GM10248 (cell line): ENCODE results near the gene ARHGAP23.

Experiments used
- CTCF ChIA-PET: fragments of 300-600 bp; sonication (Branson Sonifier 250); formaldehyde crosslinking; extraction: SDS; loops from one replicate; lab custom pipeline; 2021; ENCODE audit warnings: antibody characterized with exemption; lab: Yijun Ruan, JAX
- POLR2A ChIA-PET: fragments of 350-650 bp; sonication (Branson Sonifier 250); formaldehyde crosslinking; extraction: SDS; loops from one replicate; lab custom pipeline; 2020; ENCODE audit warnings: antibody characterized with exemption; lab: Yijun Ruan, JAX
- DNase-seq: peaks from one replicate; pipeline ENCODE4 v3.0.0; 2012; ENCODE audit errors: extremely low spot score
- TF ChIP-seq, protein P1 (sequence below): IDR thresholded peaks from 2 replicates; pipeline ENCODE4 v1.5.1; 2012; ENCODE audit warnings: mild to moderate bottlenecking, low read depth; ENCODE audit errors: extremely low read depth, missing control alignments, control extremely low read depth

ARHGAP23 gene

DNA sequence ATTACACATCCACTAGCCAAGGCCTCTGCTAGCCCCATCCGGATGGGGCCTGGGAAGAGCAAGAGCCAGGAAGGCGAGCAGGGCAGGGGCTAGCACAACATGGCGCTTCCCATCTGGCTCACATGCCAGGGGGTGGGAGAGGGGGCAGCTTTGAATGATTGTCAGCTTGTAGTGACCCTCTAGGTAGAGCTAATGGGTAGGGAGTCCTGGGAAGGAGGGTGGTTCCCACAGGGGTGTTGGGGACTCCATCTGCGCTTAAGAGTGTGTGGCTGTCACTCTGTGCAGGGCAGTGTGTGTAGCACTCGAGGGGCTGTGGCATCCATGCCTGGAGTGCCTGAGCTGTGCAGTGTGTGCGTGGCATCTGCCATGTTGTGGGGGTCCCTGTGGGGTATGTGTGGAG lies 24.5 kb downstream of the ARHGAP23 start:
- TF ChIP-seq, protein P1, sequence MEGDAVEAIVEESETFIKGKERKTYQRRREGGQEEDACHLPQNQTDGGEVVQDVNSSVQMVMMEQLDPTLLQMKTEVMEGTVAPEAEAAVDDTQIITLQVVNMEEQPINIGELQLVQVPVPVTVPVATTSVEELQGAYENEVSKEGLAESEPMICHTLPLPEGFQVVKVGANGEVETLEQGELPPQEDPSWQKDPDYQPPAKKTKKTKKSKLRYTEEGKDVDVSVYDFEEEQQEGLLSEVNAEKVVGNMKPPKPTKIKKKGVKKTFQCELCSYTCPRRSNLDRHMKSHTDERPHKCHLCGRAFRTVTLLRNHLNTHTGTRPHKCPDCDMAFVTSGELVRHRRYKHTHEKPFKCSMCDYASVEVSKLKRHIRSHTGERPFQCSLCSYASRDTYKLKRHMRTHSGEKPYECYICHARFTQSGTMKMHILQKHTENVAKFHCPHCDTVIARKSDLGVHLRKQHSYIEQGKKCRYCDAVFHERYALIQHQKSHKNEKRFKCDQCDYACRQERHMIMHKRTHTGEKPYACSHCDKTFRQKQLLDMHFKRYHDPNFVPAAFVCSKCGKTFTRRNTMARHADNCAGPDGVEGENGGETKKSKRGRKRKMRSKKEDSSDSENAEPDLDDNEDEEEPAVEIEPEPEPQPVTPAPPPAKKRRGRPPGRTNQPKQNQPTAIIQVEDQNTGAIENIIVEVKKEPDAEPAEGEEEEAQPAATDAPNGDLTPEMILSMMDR = no peak
- CTCF ChIA-PET = interaction anchor here (1.0 kb wide), 1 partner anchor 211 kb away, joined by 3 read pairs; no protein-coding TSS in a partner anchor
- DNase-seq = no peak
- POLR2A ChIA-PET = no interaction called here

GRCh38 chr17:38453951-38454421 lies 25.7 kb downstream of the ARHGAP23 start:
- DNase-seq = no peak
- TF ChIP-seq, protein P1 = no peak
- CTCF ChIA-PET = no interaction called here
- POLR2A ChIA-PET = no interaction called here

GRCh38 chr17:38454532-38454931 lies 26.3 kb downstream of the ARHGAP23 start:
- CTCF ChIA-PET = interaction anchor here (2.0 kb wide), 1 partner anchor 11 kb away, joined by 8 read pairs; no protein-coding TSS in a partner anchor
- POLR2A ChIA-PET = no interaction called here
- TF ChIP-seq, protein P1 = no peak
- no peak for DNase-seq

- POLR2A ChIA-PET = no interaction called here
- no peak for DNase-seq
Measured at GRCh38 chr17:38455288-38455915, 27.1 kb downstream of the ARHGAP23 start.

DNA sequence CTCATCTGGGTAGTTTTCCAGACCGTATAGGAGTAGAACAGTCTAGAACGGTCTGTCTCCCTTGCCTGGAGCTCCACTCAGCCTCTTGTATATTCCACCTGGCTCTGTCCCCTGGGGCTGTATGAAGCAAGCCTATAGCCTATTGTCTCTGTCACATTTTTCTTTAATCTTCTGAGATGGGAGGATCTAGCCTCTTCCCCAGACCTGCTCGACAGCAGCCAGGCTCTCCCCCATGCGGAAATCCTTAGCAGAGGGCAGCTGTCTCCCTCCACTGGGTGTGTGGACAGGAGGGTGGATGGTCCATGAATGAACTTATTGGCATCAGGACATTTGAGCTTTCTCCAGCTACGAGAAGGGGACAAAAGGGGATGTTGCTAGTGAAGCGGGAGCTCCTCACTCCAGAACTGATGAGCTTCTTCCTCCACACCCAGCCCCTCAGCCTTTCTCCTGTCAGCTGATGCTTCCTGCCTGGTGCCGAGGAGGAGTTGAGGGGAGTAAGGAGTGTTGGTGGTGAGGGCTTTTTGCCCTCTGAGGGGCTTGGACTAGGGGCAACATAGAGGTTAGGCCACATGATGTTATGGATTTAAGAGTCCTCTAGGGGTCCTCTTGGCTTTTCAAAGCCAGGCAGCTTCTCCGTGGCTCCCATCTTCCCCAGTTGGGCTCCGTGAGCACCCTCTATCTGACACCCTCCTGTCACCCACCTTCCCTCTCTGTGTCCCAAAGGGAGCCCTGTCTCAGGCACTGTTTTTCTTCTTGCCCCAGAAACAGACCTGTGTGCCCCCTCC lies 28.0 kb downstream of the ARHGAP23 start:
- TF ChIP-seq, protein P1 = no peak
- CTCF ChIA-PET = interaction anchor here (1.0 to 2.0 kb wide), 3 partner anchors 13 to 42 kb away, joined by 3 to 8 read pairs (median 3); no protein-coding TSS in a partner anchor
- no peak for DNase-seq
- POLR2A ChIA-PET = no interaction called here

More at GRCh38 chr17:38455288-38455915, 27.1 kb downstream of the ARHGAP23 start:
- CTCF ChIA-PET = interaction anchor here (1.3 to 2.0 kb wide), 2 partner anchors 12 to 37 kb away, joined by 3 to 8 read pairs; no protein-coding TSS in a partner anchor
- TF ChIP-seq, protein P1 = no peak

- TF ChIP-seq, protein P1 = no peak
- ChIA-PET CTCF (no interaction called here), POLR2A (no interaction called here)
- DNase-seq = no peak
Measured at GRCh38 chr17:38457577-38458371, 29.5 kb downstream of the ARHGAP23 start.
